GM18508 (cell line): ENCODE results near the gene MYOF.
"Not testable (repeated sequence)": the region's sequence is repeated elsewhere in the genome, so short reads cannot be mapped to it uniquely, and the experiment has no call there.

Experiments used
- ATAC-seq: cut with Tn5 transposase; IDR thresholded peaks from one replicate; pipeline ENCODE4 v1.9.1; 2021; ENCODE audit warnings: moderate number of reproducible peaks; ENCODE audit not compliant: insufficient read depth, unreplicated experiment

The MYOF gene

GRCh38 chr10:93434991-93435491 is 47.1 kb downstream of the MYOF start:
- no peak for ATAC-seq

GRCh38 chr10:93431361-93431760 is 50.8 kb downstream of the MYOF start:
- no peak for ATAC-seq

GRCh38 chr10:93425861-93426260 is 56.3 kb downstream of the MYOF start:
- ATAC-seq = no peak

GRCh38 chr10:93422118-93422517 is 60.0 kb downstream of the MYOF start:
- ATAC-seq = no peak

- ATAC-seq = no peak
Observed at GRCh38 chr10:93420944-93421825, 60.9 kb downstream of the MYOF start.

- ATAC-seq = no peak
Observed at GRCh38 chr10:93420091-93420490, 62.0 kb downstream of the MYOF start.

- ATAC-seq = not testable (repeated sequence)
Observed at GRCh38 chr10:93419016-93419415, 63.1 kb downstream of the MYOF start.

- ATAC-seq = no peak
Observed at GRCh38 chr10:93417921-93418320, 64.2 kb downstream of the MYOF start.

- no peak for ATAC-seq
Observed at GRCh38 chr10:93417266-93417665, 64.9 kb downstream of the MYOF start.

- no peak for ATAC-seq
Observed at GRCh38 chr10:93416824-93417223, 65.3 kb downstream of the MYOF start.

- no peak for ATAC-seq
Observed at GRCh38 chr10:93415693-93416092, 66.4 kb downstream of the MYOF start.

- no peak for ATAC-seq
Observed at GRCh38 chr10:93413252-93413689, 68.9 kb downstream of the MYOF start.

GRCh38 chr10:93412801-93413200 is 69.3 kb downstream of the MYOF start:
- no peak for ATAC-seq

- ATAC-seq = no peak
Observed at GRCh38 chr10:93410697-93411348, 71.3 kb downstream of the MYOF start.

GRCh38 chr10:93408783-93409182 is 73.4 kb downstream of the MYOF start:
- ATAC-seq = no peak

- no peak for ATAC-seq
Observed at GRCh38 chr10:93406364-93407145, 75.6 kb downstream of the MYOF start.

GRCh38 chr10:93404048-93404354 is 78.1 kb downstream of the MYOF start:
- ATAC-seq = no peak

- ATAC-seq = no peak
Observed at GRCh38 chr10:93403152-93404047, 78.7 kb downstream of the MYOF start.

GRCh38 chr10:93402192-93402591 is 79.9 kb downstream of the MYOF start:
- ATAC-seq = no peak

GRCh38 chr10:93398528-93398927 is 83.6 kb downstream of the MYOF start:
- ATAC-seq = no peak
